Measurements from ENCODE around the gene MEX3C. TPM values are rescaled to one million over a fixed set of nuclear protein-coding genes. Genes with fewer than 3 reads are reported as not detected.

The MEX3C gene
- total and polyA plus RNA-seq, 2 experiments from 2014 or later, result 21.0 to 67.3 TPM

DNA sequence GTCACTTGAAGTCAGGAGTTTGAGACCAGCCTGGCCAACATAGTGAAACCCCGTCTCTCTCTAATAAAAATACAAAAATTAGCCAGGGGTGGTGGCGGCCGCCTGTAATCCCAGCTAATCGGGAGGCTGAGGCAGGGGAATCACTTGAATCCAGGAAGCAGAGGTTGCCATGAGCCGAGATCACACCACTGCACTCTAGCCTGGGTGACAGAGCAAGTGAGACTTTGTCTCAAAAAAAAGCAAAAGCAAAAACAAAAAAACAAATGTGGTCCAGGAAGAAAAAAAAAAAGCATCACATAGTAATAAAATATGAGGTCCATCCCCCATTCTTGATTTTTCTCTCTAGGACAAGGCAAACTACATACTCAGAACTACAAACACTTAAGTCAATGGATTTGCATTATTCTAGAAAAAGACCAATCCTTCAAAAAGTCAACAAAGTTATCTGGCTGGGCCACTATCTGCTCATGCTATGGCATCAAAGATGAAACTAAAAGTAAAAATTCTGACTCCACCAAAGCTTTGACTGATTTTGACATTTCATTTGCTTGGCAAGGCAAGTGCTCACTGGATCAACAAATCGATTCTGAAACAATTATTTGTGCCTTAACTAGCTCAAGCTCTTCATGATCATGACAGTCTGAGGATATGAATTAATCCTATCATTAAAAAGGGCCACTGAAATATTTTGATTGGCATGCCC is 28.4 kb downstream of the MEX3C start:
- WGBS (ENCODE audit: low lambda C conversion rate, missing lambda C conversion rate), result 93% methylated on average over 6 of the region's 6 CpGs
- no peak overlapping the region for H3K4me3 ChIP-seq
- no peak overlapping the region for H3K27ac ChIP-seq
- no peaks in the 10 kb centered on the region for H3K4me1 ChIP-seq (ENCODE audit: insufficient read depth)
- no peaks in the 10 kb centered on the region for H3K9me3 ChIP-seq (ENCODE audit: low read depth)
- DNase-seq (ENCODE audit: low spot score), result no peak
- H4K20me1 ChIP-seq (ENCODE audit: insufficient read depth, poor library complexity, severe bottlenecking), result no peaks in the 10 kb centered on the region
- TF ChIP-seq EZH2phosphoT487 (IDR thresholded peaks at IDR 0.05; ENCODE audit: low read depth, severe bottlenecking, unreplicated experiment) (no peak), EZH2 (IDR thresholded peaks at IDR 0.05; ENCODE audit: borderline replicate concordance) (no peak)
- TF ChIP-seq, protein P1, sequence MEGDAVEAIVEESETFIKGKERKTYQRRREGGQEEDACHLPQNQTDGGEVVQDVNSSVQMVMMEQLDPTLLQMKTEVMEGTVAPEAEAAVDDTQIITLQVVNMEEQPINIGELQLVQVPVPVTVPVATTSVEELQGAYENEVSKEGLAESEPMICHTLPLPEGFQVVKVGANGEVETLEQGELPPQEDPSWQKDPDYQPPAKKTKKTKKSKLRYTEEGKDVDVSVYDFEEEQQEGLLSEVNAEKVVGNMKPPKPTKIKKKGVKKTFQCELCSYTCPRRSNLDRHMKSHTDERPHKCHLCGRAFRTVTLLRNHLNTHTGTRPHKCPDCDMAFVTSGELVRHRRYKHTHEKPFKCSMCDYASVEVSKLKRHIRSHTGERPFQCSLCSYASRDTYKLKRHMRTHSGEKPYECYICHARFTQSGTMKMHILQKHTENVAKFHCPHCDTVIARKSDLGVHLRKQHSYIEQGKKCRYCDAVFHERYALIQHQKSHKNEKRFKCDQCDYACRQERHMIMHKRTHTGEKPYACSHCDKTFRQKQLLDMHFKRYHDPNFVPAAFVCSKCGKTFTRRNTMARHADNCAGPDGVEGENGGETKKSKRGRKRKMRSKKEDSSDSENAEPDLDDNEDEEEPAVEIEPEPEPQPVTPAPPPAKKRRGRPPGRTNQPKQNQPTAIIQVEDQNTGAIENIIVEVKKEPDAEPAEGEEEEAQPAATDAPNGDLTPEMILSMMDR (IDR thresholded peaks at IDR 0.05; ENCODE audit: poor library complexity), result no peak
- H3K4me2 ChIP-seq, result no peak overlapping the region
- H3K9me2 ChIP-seq (replicated peaks; ENCODE audit: insufficient read depth), result no peaks in the 10 kb centered on the region
- no peaks in the 10 kb centered on the region for H3K27me3 ChIP-seq
- H3K79me2 ChIP-seq, result peaks cover 39% of the 10 kb centered on the region
- H2AFZ ChIP-seq, result no peak overlapping the region
- no peaks in the 10 kb centered on the region for H3K36me3 ChIP-seq (replicated peaks; ENCODE audit: insufficient read depth, low read depth)

DNA sequence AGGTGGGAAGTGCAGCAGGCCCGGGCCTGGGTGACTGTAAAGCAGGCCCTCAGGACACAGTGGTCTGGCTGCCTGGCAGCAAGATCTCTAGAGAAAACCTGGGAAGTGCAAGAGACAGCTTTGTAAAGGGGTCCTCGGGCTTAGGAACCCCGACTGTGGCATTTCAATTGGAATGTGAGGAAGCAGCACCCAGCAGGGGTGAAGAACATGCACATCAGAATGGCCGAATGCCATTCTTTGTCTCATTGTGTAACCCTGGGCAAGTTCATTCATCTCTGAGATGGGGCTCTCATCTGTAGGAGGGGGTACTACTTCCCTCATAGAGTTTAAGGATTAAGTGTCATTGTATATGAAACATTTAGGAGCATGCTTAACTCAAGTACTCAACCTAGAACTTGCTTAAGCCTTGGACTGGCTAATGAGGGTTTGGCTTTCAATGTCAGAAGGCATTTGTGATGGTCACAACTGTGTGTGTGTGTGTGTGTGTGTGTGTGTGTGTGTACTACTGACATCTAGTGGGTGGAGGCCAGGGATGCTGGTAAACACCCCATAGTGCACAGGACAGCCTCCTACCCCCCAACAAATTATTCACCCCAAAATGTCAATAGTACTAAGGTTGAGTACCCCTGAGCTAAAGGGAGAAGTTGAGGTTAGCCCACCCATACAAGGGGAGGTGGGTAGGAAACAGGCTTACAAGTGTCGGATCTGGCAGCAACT is 29.3 kb downstream of the MEX3C start:
- Histone ChIP-seq H3K4me3 (no peak overlapping the region), H3K27me3 (no peaks in the 10 kb centered on the region), H3K79me2 (peaks cover 30% of the 10 kb centered on the region), H3K4me1 (ENCODE audit: insufficient read depth) (no peaks in the 10 kb centered on the region), H3K4me2 (no peak overlapping the region), H3K9me2 (replicated peaks; ENCODE audit: insufficient read depth) (no peaks in the 10 kb centered on the region), H3K27ac (no peak overlapping the region), H2AFZ (no peak overlapping the region), H4K20me1 (ENCODE audit: insufficient read depth, poor library complexity, severe bottlenecking) (no peaks in the 10 kb centered on the region), H3K36me3 (replicated peaks; ENCODE audit: insufficient read depth, low read depth) (no peaks in the 10 kb centered on the region), H3K9me3 (ENCODE audit: low read depth) (no peaks in the 10 kb centered on the region)
- no peak for DNase-seq (ENCODE audit: low spot score)
- 66% methylated on average over 5 of the region's 5 CpGs for WGBS (ENCODE audit: low lambda C conversion rate, missing lambda C conversion rate)
- TF ChIP-seq, protein P1 (IDR thresholded peaks at IDR 0.05; ENCODE audit: poor library complexity), result no peak
- TF ChIP-seq EZH2 (IDR thresholded peaks at IDR 0.05; ENCODE audit: borderline replicate concordance) (no peak), EZH2phosphoT487 (IDR thresholded peaks at IDR 0.05; ENCODE audit: low read depth, severe bottlenecking, unreplicated experiment) (no peak)

DNA sequence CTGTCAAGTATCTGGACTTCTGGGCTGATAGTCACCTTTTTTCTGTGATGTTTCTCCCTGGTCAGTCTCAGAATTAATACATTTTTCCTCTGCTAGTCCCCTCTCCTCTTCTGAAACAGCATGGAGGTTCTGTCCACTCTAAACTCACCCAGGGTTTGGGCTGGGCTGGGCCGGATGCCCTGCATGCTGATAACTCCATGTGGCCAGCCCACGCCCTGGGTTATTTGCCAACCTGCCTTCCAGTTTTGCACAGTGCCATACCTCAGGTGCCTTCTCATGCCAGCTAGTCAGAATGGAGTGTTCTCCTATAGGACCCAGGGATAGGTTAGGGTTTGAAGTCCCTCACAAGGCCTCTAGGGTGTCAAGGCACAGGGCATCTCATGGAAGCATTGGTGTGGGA is 32.2 kb downstream of the MEX3C start:
- Histone ChIP-seq H3K4me2 (no peak overlapping the region), H4K20me1 (ENCODE audit: insufficient read depth, poor library complexity, severe bottlenecking) (no peaks in the 10 kb centered on the region), H3K36me3 (replicated peaks; ENCODE audit: insufficient read depth, low read depth) (no peaks in the 10 kb centered on the region), H3K79me2 (peaks cover 3% of the 10 kb centered on the region), H3K9me3 (ENCODE audit: low read depth) (no peaks in the 10 kb centered on the region), H3K27ac (no peak overlapping the region), H3K27me3 (no peaks in the 10 kb centered on the region), H2AFZ (no peak overlapping the region), H3K4me3 (no peak overlapping the region), H3K4me1 (ENCODE audit: insufficient read depth) (no peaks in the 10 kb centered on the region), H3K9me2 (replicated peaks; ENCODE audit: insufficient read depth) (no peaks in the 10 kb centered on the region)
- TF ChIP-seq EZH2 (IDR thresholded peaks at IDR 0.05; ENCODE audit: borderline replicate concordance) (no peak), EZH2phosphoT487 (IDR thresholded peaks at IDR 0.05; ENCODE audit: low read depth, severe bottlenecking, unreplicated experiment) (no peak)
- TF ChIP-seq, protein P1 (IDR thresholded peaks at IDR 0.05; ENCODE audit: poor library complexity), result no peak
- DNase-seq (ENCODE audit: low spot score), result no peak
- WGBS (ENCODE audit: low lambda C conversion rate, missing lambda C conversion rate), result 100% methylated on average over 2 of the region's 2 CpGs

Measured in hepatocyte (in vitro differentiated cells).